OCI-LY7 (cell line): Measurements from ENCODE around the gene AP4S1. TPM values are rescaled to one million over a fixed set of nuclear protein-coding genes. Genes with fewer than 3 reads are reported as not detected.

Experiments
- BruUV-seq: library from RNA; stranded (reverse); fragments of 400-500 nt; replicated peaks from 2 replicates; lab custom pipeline; 2021; lab: Mats Ljungman, UMichigan
- CTCF ChIA-PET: fragments of 300-600 bp; sonication (Branson Sonifier 250); formaldehyde crosslinking; loops from one replicate; lab custom pipeline; 2022; ENCODE audit warnings: antibody characterized with exemption; ENCODE audit not compliant: unreplicated experiment; lab: Charles Lee
- POLR2A ChIA-PET: fragments of 300-600 bp; sonication (Branson Sonifier 250); formaldehyde crosslinking; loops from one replicate; lab custom pipeline; 2022; ENCODE audit warnings: antibody characterized with exemption; lab: Charles Lee
- DNase-seq: peaks from one replicate; pipeline ENCODE4 v3.0.0-alpha.2; 2015; ENCODE audit warnings: low spot score
- H2AFZ ChIP-seq: fragments of 200-600 bp; sonication (generic), shearing (Covaris generic); 2 replicates; pipeline ENCODE4 v1.6.1; 2014; ENCODE audit warnings: mild to moderate bottlenecking, antibody characterized with exemption, low read length, moderate library complexity
- H3K27ac ChIP-seq: fragments of 200-600 bp; sonication (generic); 2 replicates; pipeline ENCODE4 v1.5.1; 2014; ENCODE audit warnings: mixed run types, low read depth, mild to moderate bottlenecking, moderate library complexity, low read length, inconsistent platforms; ENCODE audit not compliant: poor library complexity, severe bottlenecking
- H3K36me3 ChIP-seq: fragments of 200-600 bp; sonication (generic); 2 replicates; pipeline ENCODE4 v1.6.1; 2014; ENCODE audit warnings: mild to moderate bottlenecking, antibody characterized with exemption, low read length, moderate library complexity, mixed read lengths; ENCODE audit not compliant: insufficient read depth
- H3K4me1 ChIP-seq: fragments of 200-600 bp; sonication (generic); 2 replicates; pipeline ENCODE4 v1.5.1; 2014; ENCODE audit warnings: mild to moderate bottlenecking, low read length; ENCODE audit not compliant: insufficient read depth, poor library complexity, severe bottlenecking
- H3K4me2 ChIP-seq: fragments of 200-600 bp; sonication (generic); 2 replicates; pipeline ENCODE4 v1.6.1; 2014; ENCODE audit warnings: mild to moderate bottlenecking, low read length
- H3K4me3 ChIP-seq: fragments of 200-600 bp; sonication (generic); 2 replicates; pipeline ENCODE4 v1.5.1; 2014; ENCODE audit warnings: mild to moderate bottlenecking, low read depth, low read length; ENCODE audit not compliant: poor library complexity, severe bottlenecking
- H3K79me2 ChIP-seq: fragments of 200-600 bp; sonication (generic); 2 replicates; pipeline ENCODE4 v1.6.1; 2016; ENCODE audit warnings: low read depth, mild to moderate bottlenecking, low read length, moderate library complexity, mixed read lengths; ENCODE audit not compliant: insufficient read depth
- H3K9me2 ChIP-seq: fragments of 200-600 bp; sonication (generic); 2 replicates; pipeline ENCODE4 v1.6.1; 2016; ENCODE audit warnings: mild to moderate bottlenecking, low read length, mixed read lengths; ENCODE audit not compliant: insufficient read depth
- H3K9me3 ChIP-seq: fragments of 200-600 bp; sonication (generic); 2 replicates; pipeline ENCODE4 v1.6.1; 2014; ENCODE audit warnings: mild to moderate bottlenecking, mixed run types, low read length, mixed read lengths
- H4K20me1 ChIP-seq: fragments of 200-600 bp; sonication (generic); 2 replicates; pipeline ENCODE4 v1.6.1; 2014; ENCODE audit warnings: mild to moderate bottlenecking, antibody characterized with exemption, low read length, moderate library complexity, mixed read lengths; ENCODE audit not compliant: insufficient read depth
- EZH2phosphoT487 ChIP-seq: fragments of 200-600 bp; sonication (generic); IDR thresholded peaks from 2 replicates; pipeline ENCODE4 v1.6.1; 2018; ENCODE audit warnings: low read depth, borderline replicate concordance, mild to moderate bottlenecking, mixed run types, antibody characterized with exemption, low read length, moderate library complexity, mixed read lengths
- intact Hi-C: fragments of 100-400 bp; cut with micrococcal nuclease; formaldehyde crosslinking; loops from one replicate; pipeline ENCODE4 v1.10.0; 2022; ENCODE audit not compliant: unreplicated experiment
- microRNA-seq: library from miRNA; unstranded; fragments of <30 nt; microRNA quantifications from one replicate; pipeline ENCODE4 v1.2.0, GENCODE V29; 2022; ENCODE audit warnings: borderline replicate concordance
- small RNA-seq: library from RNA; depleted of rRNA; stranded (forward); fragments of <200 nt; gene quantifications from one replicate; pipeline ENCODE3, GENCODE V24; 2014
- total RNA-seq, 2 experiments: library from RNA; depleted of rRNA in 1 of 2; stranded (reverse); fragments of >200 nt in 1 of 2; shearing (Covaris generic) in 1 of 2; gene quantifications; 2 replicates each; pipeline ENCODE4 v1.2.3, GENCODE V29; 2014 to 2022
- TF ChIP-seq, protein P1 (sequence below): fragments of 200-600 bp; sonication (generic); conservative IDR thresholded peaks from 2 replicates; pipeline ENCODE4 v1.5.1; 2014; ENCODE audit warnings: mild to moderate bottlenecking, antibody characterized with exemption, low read length, moderate library complexity, mixed read lengths

Gene AP4S1
- total RNA-seq, 2 experiments from 2014 or later = 7.6 to 10.4 TPM

DNA sequence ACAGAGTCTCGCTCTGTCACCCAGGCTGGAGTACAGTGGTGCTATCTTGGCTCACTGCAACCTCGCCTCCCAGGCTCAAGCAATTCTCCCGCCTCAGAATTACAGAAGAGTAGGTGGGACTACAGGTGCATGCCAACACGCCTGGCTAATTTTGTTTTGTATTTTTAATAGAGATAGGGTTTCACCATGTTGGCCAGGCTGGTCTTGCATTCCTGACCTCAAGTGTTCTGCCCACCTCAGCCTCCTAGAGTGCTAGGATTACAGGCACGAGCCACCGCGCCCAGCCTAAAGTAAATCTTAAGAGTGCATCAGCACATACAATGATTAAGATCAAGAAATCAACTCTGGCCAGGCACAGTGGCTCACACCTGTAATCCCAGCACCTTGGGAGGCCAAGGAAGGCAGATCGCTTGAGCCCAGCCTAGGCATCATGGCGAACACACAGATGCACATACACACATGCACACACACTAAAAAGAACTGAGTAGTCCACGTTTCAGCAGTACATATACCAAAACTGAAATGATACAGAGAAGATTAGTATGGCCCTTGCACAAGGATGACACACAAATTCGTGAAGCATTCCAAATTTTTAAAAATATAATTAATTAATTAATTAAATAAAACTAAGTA is 117.1 kb downstream of the AP4S1 start:
- peaks cover 88% of the 10 kb centered on the region for H3K36me3 ChIP-seq
- intact Hi-C loops = no loop called here
- no peaks in the 10 kb centered on the region for H3K4me1 ChIP-seq
- no peaks in the 10 kb centered on the region for H3K9me3 ChIP-seq
- no peak for DNase-seq
- no peaks in the 10 kb centered on the region for H3K79me2 ChIP-seq
- H4K20me1 ChIP-seq = no peaks in the 10 kb centered on the region
- H2AFZ ChIP-seq = no peak overlapping the region
- H3K27ac ChIP-seq = no peak overlapping the region
- ChIA-PET CTCF (no interaction called here), POLR2A (no interaction called here)
- no peak overlapping the region for H3K4me2 ChIP-seq
- no TSS peak for BruUV-seq
- H3K4me3 ChIP-seq = no peak overlapping the region
- TF ChIP-seq, protein P1, sequence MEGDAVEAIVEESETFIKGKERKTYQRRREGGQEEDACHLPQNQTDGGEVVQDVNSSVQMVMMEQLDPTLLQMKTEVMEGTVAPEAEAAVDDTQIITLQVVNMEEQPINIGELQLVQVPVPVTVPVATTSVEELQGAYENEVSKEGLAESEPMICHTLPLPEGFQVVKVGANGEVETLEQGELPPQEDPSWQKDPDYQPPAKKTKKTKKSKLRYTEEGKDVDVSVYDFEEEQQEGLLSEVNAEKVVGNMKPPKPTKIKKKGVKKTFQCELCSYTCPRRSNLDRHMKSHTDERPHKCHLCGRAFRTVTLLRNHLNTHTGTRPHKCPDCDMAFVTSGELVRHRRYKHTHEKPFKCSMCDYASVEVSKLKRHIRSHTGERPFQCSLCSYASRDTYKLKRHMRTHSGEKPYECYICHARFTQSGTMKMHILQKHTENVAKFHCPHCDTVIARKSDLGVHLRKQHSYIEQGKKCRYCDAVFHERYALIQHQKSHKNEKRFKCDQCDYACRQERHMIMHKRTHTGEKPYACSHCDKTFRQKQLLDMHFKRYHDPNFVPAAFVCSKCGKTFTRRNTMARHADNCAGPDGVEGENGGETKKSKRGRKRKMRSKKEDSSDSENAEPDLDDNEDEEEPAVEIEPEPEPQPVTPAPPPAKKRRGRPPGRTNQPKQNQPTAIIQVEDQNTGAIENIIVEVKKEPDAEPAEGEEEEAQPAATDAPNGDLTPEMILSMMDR = no peak
- no peak for TF ChIP-seq EZH2phosphoT487
- no peaks in the 10 kb centered on the region for H3K9me2 ChIP-seq

Small RNAs within 50 kb of the gene (microRNA-seq; reads per million reads assigned to microRNA genes)
- gene MIR624 = 212 reads per million, percentile 67 among the genes with 10 or more reads in this experiment

Small RNAs within 50 kb of the gene (small RNA-seq; reads per million reads assigned to genes)
- gene MIR624 (not detected), gene RNU6-541P (not detected)

Other genes starting within 250 kb of the AP4S1 start
- 11.8 and 18.7 TPM in 2 replicates for gene COCH, start 151.1 kb upstream of the AP4S1 start, total RNA-seq (2014; rRNA removed; shearing (Covaris generic))
- gene COCH, start 151.1 kb upstream of the AP4S1 start, total RNA-seq (2022) = 17.7 and 19.8 TPM in 2 replicates
- gene STRN3, start 730 bp downstream of the AP4S1 start, total RNA-seq (2014; rRNA removed; shearing (Covaris generic)) = 24.2 and 25.2 TPM in 2 replicates
- gene STRN3, start 730 bp downstream of the AP4S1 start, total RNA-seq (2022) = 37.0 and 39.1 TPM in 2 replicates
- 90.3 and 119 TPM in 2 replicates for gene HECTD1, start 182.1 kb downstream of the AP4S1 start, total RNA-seq (2014; rRNA removed; shearing (Covaris generic))
- 126 and 127 TPM in 2 replicates for gene HECTD1, start 182.1 kb downstream of the AP4S1 start, total RNA-seq (2022)